Measurements from ENCODE around the gene PRPSAP1. TPM values are rescaled to one million over a fixed set of nuclear protein-coding genes. Genes with fewer than 3 reads are reported as not detected.

The PRPSAP1 gene
- total and polyA plus RNA-seq, 2 experiments from 2014 or later, result 59.5 to 80.4 TPM

DNA sequence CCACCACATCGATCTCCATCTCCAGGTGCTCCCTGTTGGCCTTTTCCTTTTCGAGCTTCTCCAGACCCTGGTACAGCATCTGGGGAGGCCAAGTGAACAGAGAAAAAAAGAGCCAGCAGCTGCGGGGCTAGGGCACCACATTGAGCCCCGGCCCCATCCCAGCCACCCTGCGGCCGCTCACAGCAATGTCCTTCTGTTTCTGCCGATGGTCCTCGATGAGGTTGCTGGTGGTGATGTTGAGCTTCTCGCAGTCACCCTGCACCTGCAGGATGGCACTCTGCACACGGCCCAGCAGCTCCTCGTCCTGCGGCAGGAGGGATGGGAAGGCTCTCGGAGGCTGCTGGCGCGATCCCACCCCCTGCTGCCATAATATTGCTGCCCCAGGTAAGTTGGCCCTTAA, 73.1 kb downstream of the PRPSAP1 start:
- H3K36me3 ChIP-seq, result no peaks in the 10 kb centered on the region
- no peaks in the 10 kb centered on the region for H3K27me3 ChIP-seq
- no peak overlapping the region for H3K27ac ChIP-seq
- TF ChIP-seq, protein P1, sequence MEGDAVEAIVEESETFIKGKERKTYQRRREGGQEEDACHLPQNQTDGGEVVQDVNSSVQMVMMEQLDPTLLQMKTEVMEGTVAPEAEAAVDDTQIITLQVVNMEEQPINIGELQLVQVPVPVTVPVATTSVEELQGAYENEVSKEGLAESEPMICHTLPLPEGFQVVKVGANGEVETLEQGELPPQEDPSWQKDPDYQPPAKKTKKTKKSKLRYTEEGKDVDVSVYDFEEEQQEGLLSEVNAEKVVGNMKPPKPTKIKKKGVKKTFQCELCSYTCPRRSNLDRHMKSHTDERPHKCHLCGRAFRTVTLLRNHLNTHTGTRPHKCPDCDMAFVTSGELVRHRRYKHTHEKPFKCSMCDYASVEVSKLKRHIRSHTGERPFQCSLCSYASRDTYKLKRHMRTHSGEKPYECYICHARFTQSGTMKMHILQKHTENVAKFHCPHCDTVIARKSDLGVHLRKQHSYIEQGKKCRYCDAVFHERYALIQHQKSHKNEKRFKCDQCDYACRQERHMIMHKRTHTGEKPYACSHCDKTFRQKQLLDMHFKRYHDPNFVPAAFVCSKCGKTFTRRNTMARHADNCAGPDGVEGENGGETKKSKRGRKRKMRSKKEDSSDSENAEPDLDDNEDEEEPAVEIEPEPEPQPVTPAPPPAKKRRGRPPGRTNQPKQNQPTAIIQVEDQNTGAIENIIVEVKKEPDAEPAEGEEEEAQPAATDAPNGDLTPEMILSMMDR (IDR thresholded peaks at IDR 0.05; ENCODE audit: low read depth, low read length), result no peak
- H3K4me1 ChIP-seq (ENCODE audit: low read depth), result no peaks in the 10 kb centered on the region
- DNase-seq (ENCODE audit: low read depth in 1 of 2, low spot score in 1 of 2), result no peak
- no peak overlapping the region for H3K4me3 ChIP-seq
- H3K9me3 ChIP-seq (ENCODE audit: low read depth), result no peaks in the 10 kb centered on the region

DNA sequence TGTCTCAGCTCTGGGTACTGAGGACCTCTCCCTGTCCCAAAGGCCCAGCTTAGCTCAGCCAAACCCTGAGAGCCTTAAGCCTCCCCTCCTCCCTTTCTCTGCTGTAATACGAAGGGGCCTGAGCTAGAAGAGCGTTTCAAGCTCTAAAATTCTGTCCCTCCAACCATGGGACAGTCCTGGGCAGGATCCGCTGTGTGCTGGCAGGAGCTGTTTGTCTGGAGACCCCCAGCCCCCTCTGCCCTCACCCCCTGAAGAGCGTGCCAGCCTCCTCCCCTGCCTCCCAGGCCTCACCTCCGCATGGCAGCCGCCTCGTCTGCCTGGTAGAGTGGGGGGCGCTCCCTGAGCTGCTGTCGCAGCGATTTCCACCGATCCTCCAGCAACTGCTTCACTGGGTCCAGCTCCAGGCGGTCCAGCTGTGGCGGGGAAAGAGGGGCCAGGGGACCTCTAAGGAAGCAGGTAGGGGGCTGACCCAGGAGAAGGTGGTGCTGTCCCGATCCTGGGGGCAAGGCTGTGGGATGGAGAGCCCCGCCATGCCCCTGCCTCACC, 73.9 kb downstream of the PRPSAP1 start:
- H3K27ac ChIP-seq, result no peak overlapping the region
- H3K27me3 ChIP-seq, result no peaks in the 10 kb centered on the region
- no peaks in the 10 kb centered on the region for H3K9me3 ChIP-seq (ENCODE audit: low read depth)
- H3K4me1 ChIP-seq (ENCODE audit: low read depth), result peaks cover 3% of the 10 kb centered on the region
- H3K4me3 ChIP-seq, result no peak overlapping the region
- TF ChIP-seq, protein P1 (IDR thresholded peaks at IDR 0.05; ENCODE audit: low read depth, low read length), result no peak
- no peak for DNase-seq (ENCODE audit: low read depth in 1 of 2, low spot score in 1 of 2)
- H3K36me3 ChIP-seq, result no peaks in the 10 kb centered on the region

DNA sequence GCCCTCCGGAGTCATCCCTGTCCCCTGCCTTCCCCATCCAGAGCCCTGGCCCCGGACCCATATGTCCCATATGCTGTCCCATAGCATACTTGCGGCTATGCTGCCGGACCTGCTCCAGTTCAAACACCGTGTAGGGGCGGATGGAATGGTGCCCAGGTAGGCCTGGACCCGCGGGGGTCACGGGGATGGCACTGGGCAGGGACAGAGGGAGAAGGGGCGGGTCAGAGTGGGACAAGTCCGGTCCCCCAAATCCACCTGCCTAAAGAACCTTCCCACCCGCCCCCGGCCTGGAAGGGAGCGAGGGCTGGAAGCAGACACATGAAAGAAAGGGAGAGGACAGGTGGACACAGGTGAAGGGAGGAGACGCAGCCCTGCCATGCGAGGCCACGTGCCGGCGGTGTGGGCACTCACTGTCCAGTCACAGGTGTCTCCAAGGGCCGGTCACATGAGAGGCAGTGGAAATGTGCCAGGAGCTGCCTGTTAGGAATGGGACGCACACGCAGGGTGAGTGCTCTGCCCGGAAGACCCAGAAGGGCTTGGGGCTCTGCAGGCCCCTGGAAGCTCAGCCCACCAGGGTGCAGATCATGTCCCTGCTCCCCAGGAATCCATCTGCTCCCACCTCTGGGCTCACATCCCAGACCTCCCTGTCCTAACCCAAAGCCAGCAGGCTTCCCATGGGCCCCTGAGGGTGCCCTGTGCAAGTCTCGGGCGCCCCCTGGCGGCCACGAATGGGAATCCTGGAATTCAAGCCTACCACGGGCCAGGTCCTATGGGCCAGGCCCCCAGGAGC, 74.6 kb downstream of the PRPSAP1 start:
- TF ChIP-seq, protein P1 (IDR thresholded peaks at IDR 0.05; ENCODE audit: low read depth, low read length), result peak; percentile 92
- H3K4me3 ChIP-seq, result no peak overlapping the region
- no peaks in the 10 kb centered on the region for H3K36me3 ChIP-seq
- H3K27me3 ChIP-seq, result no peaks in the 10 kb centered on the region
- DNase-seq (ENCODE audit: low read depth in 1 of 2, low spot score in 1 of 2), result peak; percentile 82 to 89
- H3K9me3 ChIP-seq (ENCODE audit: low read depth), result no peaks in the 10 kb centered on the region
- peaks cover 3% of the 10 kb centered on the region for H3K4me1 ChIP-seq (ENCODE audit: low read depth)
- H3K27ac ChIP-seq, result no peak overlapping the region

DNA sequence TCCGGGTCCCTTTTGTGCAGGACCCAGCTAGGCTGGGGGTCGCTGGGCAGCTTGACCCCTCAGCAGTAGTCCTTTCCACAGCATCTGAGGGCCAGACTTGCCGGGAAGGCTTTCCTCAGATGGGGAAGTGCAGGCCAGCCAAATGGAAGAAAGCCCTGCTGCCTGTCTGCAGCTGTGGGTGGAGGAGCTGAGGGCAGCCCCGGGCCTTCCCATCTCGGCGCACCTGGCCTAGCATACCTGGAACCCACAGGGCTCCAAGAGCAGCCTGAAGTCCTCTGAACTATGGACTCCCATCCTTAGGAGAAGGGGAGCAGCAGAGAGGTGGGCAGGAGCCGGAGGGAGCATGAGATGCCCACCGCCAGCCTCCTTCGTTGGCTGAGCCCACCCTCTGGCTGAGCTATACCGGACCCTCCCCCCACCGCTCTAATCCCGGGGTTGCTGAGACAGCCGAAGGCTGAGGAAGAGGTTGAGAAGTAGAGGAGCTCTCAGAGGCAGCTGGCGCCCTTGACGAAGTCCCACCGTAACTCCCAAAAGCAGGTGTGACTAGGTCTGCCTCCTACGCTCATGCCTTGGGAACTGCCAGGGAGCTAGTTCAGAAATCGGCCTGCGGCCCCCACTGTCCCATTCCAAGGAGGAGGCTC, 75.3 kb downstream of the PRPSAP1 start:
- Histone ChIP-seq H3K27ac (no peak overlapping the region), H3K27me3 (no peaks in the 10 kb centered on the region), H3K36me3 (no peaks in the 10 kb centered on the region), H3K4me1 (ENCODE audit: low read depth) (peaks cover 3% of the 10 kb centered on the region), H3K9me3 (ENCODE audit: low read depth) (no peaks in the 10 kb centered on the region), H3K4me3 (no peak overlapping the region)
- no peak for DNase-seq (ENCODE audit: low read depth in 1 of 2, low spot score in 1 of 2)
- TF ChIP-seq, protein P1 (IDR thresholded peaks at IDR 0.05; ENCODE audit: low read depth, low read length), result no peak

DNA sequence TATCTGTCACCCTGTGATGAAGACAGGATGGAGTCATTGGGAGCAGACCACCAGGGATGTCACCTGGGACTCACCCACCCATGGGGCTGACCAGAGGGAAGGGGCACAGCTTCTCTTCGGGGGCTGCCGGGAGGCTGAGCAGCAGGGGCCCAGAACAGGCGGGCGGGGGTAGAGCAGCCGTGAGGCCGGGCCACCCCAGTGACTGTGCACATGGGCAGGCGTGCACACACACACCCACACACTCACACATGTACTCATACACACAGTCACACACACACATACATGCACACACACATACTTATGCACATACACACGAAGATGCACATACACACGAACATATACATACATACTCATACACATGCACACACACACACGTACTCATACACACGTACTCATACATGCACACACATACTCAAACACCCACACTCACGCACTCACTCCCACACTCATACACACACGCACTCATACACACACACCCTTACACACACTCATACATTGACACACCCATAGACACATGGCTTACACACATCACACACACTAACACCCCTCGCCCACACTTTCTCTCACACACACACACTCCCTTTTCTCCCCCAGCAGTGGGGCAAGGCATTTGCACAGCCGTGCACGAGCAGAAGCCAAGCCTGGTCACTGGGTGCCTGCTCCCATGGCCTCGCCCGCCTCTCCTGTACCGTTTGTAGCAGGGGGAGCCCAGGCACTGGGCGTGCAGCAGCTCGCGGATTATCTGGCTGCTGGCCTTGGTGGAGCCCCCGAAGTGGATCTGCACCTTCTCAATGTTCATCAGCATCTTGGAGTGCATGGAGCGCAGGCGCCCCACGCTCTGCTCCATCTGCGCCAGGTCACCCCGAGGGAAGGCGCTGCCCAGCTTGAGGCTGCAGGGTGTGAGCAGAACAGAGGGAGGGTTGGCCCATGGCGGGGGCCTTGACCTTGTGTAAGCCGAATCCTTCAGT, 76.1 kb downstream of the PRPSAP1 start:
- Histone ChIP-seq H3K4me1 (ENCODE audit: low read depth) (peaks cover 5% of the 10 kb centered on the region), H3K36me3 (no peaks in the 10 kb centered on the region), H3K27ac (no peak overlapping the region), H3K27me3 (no peaks in the 10 kb centered on the region), H3K9me3 (ENCODE audit: low read depth) (no peaks in the 10 kb centered on the region), H3K4me3 (no peak overlapping the region)
- no peak for DNase-seq (ENCODE audit: low read depth in 1 of 2, low spot score in 1 of 2)
- TF ChIP-seq, protein P1 (IDR thresholded peaks at IDR 0.05; ENCODE audit: low read depth, low read length), result no peak
